HEK293 (cell line): ENCODE data around the gene ALPG.

ENCODE experiments used
- CTCF ChIA-PET: fragments of 350-600 bp; formaldehyde crosslinking; extraction: SDS; loops from one replicate; lab custom pipeline; 2021; ENCODE audit warnings: antibody characterized with exemption; lab: Yijun Ruan, JAX
- POLR2A ChIA-PET: fragments of 300-600 bp; formaldehyde crosslinking; extraction: SDS; loops from one replicate; lab custom pipeline; 2020; ENCODE audit warnings: antibody characterized with exemption, inconsistent platforms; lab: Yijun Ruan, JAX
- H3K27ac ChIP-seq: fragments of 200-500 bp; sonication (Bioruptor generic); 2 replicates; pipeline ENCODE4 v1.5.1; 2014; ENCODE audit warnings: low read depth, low read length, control low read depth, inconsistent platforms; ENCODE audit errors: extremely low read depth
- H3K36me3 ChIP-seq, 2 experiments: fragments of 200-500 bp in 1 of 2; sonication (Bioruptor generic) in 1 of 2; 1 replicate in 1 of 2; 2 replicates in 1 of 2; pipeline ENCODE4 v1.5.1; 2014 to 2017; ENCODE audit warnings: inconsistent platforms in 2 of 2, low read length in 2 of 2; ENCODE audit not compliant: control insufficient read depth in 2 of 2, insufficient read depth in 1 of 2
- H3K4me1 ChIP-seq: fragments of 200-500 bp; sonication (Bioruptor generic); 2 replicates; pipeline ENCODE4 v1.5.1; 2014; ENCODE audit warnings: mild to moderate bottlenecking, low read length, inconsistent platforms; ENCODE audit not compliant: control insufficient read depth, insufficient read depth
- H3K4me3 ChIP-seq: 2 replicates; pipeline ENCODE4 v1.5.1; 2011; ENCODE audit warnings: low read depth, mild to moderate bottlenecking, control low read depth, low read length, moderate library complexity
- H3K9me3 ChIP-seq: fragments of 200-500 bp; sonication (Bioruptor generic); 2 replicates; pipeline ENCODE4 v1.5.1; 2014; ENCODE audit warnings: low read depth, low read length, inconsistent platforms; ENCODE audit not compliant: control insufficient read depth, insufficient read depth
- EGR2 ChIP-seq: fragments of 450-650 bp; formaldehyde crosslinking; IDR thresholded peaks from 2 replicates; pipeline ENCODE4 v1.5.1; 2016; ENCODE audit warnings: low read depth, missing biosample characterization, missing genetic modification characterization
- GLIS2 ChIP-seq: fragments of 450-650 bp; formaldehyde crosslinking; IDR thresholded peaks from 2 replicates; pipeline ENCODE4 v1.5.1; 2016; ENCODE audit warnings: missing biosample characterization, missing genetic modification characterization
- HOXC10 ChIP-seq: sonication (generic); formaldehyde crosslinking; IDR thresholded peaks from 2 replicates; pipeline ENCODE4 v1.8.1; 2023; ENCODE audit warnings: mild to moderate bottlenecking, missing genetic modification reagents
- KLF9 ChIP-seq: fragments of 450-650 bp; formaldehyde crosslinking; IDR thresholded peaks from 2 replicates; pipeline ENCODE4 v1.5.1; 2016; ENCODE audit warnings: missing biosample characterization, missing genetic modification characterization, low read depth
- TCF7L2 ChIP-seq: IDR thresholded peaks from 2 replicates; pipeline ENCODE4 v1.6.1; 2011; ENCODE audit warnings: low read depth, mild to moderate bottlenecking, inconsistent platforms, low read length, moderate library complexity, borderline replicate concordance
- ZNF239 ChIP-seq: fragments of 450-650 bp; formaldehyde crosslinking; IDR thresholded peaks from 2 replicates; pipeline ENCODE4 v1.5.1; 2016; ENCODE audit warnings: missing biosample characterization, missing genetic modification characterization
- ZNF768 ChIP-seq: fragments of 450-650 bp; formaldehyde crosslinking; IDR thresholded peaks from 2 replicates; pipeline ENCODE4 v1.5.1; 2018; ENCODE audit warnings: missing biosample characterization, mild to moderate bottlenecking, missing genetic modification characterization
- ZSCAN30 ChIP-seq: fragments of 450-650 bp; IDR thresholded peaks from 2 replicates; pipeline ENCODE4 v1.5.1; 2018; ENCODE audit warnings: missing biosample characterization, mild to moderate bottlenecking, missing genetic modification characterization, moderate library complexity
- TF ChIP-seq, protein P1 (sequence below): fragments of 450-650 bp; formaldehyde crosslinking; IDR thresholded peaks from 2 replicates; pipeline ENCODE4 v1.5.1; 2016; ENCODE audit warnings: missing biosample characterization, missing genetic modification characterization, borderline replicate concordance
- TF ChIP-seq, protein P2 (sequence below): fragments of 450-650 bp; formaldehyde crosslinking; IDR thresholded peaks from 2 replicates; pipeline ENCODE4 v1.5.1; 2017; ENCODE audit warnings: missing biosample characterization, missing genetic modification characterization
- TF ChIP-seq, protein P3 (sequence below): fragments of 450-650 bp; formaldehyde crosslinking; IDR thresholded peaks from 2 replicates; pipeline ENCODE4 v1.5.1; 2016; ENCODE audit warnings: missing biosample characterization, missing genetic modification characterization
- TF ChIP-seq, protein P4 (sequence below): fragments of 450-650 bp; formaldehyde crosslinking; IDR thresholded peaks from 2 replicates; pipeline ENCODE4 v1.5.1; 2016; ENCODE audit warnings: missing biosample characterization, missing genetic modification characterization

The ALPG gene

DNA sequence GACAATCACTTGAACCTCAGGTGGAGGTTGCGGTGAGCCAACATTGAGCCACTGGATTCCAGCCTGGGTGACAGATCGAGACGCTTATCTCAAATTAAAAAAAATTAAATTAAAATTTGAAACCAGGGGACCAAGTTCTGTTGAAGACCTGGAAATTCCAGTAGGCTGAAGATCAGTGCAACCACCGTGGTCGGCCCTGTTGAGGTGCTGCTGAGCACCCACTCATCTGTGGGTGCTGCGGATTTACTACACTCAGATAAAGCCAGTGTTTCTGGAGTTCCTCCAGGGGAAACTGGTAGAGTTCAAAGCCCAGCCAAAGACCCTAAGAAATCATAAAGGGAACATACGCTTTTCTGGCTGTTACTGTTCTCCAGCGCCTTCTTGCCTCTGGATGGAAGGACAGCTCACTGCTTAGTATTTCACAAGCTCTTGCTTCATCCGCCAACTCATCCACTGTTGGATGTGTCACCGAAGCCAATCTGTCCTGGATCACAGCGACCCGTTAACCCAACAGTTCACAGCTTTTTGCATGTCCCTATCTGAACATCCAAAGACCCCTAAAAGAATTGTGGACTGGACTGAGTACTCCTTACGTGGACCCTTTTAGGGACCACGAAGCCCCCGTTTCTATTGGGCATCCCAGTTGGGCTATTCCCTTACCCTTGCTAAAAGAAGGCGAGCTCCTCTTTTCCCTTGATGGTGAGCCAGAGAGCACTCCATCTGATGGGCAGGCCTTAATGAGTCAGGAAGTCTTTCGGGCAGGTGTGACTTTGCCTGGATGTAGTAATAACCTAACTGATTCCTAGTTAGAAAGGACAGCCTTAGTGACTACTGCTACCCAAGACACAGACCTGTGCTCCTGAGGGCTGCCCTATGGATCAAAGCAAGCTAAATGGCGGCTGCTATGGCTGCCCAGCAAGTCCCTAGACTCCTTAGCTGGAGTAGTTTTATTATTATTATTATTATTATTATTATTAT is 34.1 kb upstream of the ALPG start:
- POLR2A ChIA-PET: no interaction called here
- Histone ChIP-seq H3K9me3 (no peaks in the 10 kb centered on the region), H3K4me1 (no peaks in the 10 kb centered on the region), H3K27ac (no peak overlapping the region), H3K4me3 (no peak overlapping the region)
- TF ChIP-seq GLIS2 (tag by site-specific recombination): no peak
- TF ChIP-seq ZSCAN30 (tag by site-specific recombination): no peak
- TF ChIP-seq ZNF239: no peak
- TF ChIP-seq, protein P1, sequence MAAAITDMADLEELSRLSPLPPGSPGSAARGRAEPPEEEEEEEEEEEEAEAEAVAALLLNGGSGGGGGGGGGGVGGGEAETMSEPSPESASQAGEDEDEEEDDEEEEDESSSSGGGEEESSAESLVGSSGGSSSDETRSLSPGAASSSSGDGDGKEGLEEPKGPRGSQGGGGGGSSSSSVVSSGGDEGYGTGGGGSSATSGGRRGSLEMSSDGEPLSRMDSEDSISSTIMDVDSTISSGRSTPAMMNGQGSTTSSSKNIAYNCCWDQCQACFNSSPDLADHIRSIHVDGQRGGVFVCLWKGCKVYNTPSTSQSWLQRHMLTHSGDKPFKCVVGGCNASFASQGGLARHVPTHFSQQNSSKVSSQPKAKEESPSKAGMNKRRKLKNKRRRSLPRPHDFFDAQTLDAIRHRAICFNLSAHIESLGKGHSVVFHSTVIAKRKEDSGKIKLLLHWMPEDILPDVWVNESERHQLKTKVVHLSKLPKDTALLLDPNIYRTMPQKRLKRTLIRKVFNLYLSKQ: no peak
- TF ChIP-seq, all 188 proteins: peak for 0
- CTCF ChIA-PET: interaction anchor here (0.6 kb wide), 2 partner anchors 157 to 465 kb away, joined by 3 to 4 read pairs; no protein-coding TSS in a partner anchor
- H3K36me3 ChIP-seq: no peaks in the 10 kb centered on the region

DNA sequence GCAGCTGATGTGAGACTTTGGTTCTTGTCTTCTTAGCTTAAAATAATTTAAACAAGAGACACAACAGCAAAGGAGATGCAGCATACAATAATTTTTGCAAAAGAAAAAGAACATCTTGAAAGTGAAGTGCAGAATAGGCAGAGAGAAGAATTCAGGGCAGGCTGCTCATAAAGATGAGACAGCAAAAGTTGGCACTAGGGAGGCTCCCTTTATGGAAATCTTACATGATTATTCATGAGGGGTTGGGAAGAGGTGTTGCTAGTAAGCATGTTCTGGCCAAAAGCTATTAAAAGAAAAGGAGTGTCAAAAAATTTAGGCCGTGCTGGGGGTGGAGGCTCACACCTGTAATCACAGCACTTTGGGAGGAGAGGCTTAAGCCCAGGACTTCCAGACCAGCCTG is 32.3 kb upstream of the ALPG start:
- H3K9me3 ChIP-seq: no peaks in the 10 kb centered on the region
- CTCF ChIA-PET: interaction anchor here (0.7 to 2.3 kb wide), 4 partner anchors 9 to 141 kb away, joined by 3 to 6 read pairs (median 3); no protein-coding TSS in a partner anchor
- TF ChIP-seq HOXC10 (CRISPR knock-in tag) (no peak), ZNF768 (tag by site-specific recombination) (no peak), KLF9 (tag by site-specific recombination) (no peak), TCF7L2 (no peak), EGR2 (tag by site-specific recombination) (no peak)
- TF ChIP-seq, protein P2, sequence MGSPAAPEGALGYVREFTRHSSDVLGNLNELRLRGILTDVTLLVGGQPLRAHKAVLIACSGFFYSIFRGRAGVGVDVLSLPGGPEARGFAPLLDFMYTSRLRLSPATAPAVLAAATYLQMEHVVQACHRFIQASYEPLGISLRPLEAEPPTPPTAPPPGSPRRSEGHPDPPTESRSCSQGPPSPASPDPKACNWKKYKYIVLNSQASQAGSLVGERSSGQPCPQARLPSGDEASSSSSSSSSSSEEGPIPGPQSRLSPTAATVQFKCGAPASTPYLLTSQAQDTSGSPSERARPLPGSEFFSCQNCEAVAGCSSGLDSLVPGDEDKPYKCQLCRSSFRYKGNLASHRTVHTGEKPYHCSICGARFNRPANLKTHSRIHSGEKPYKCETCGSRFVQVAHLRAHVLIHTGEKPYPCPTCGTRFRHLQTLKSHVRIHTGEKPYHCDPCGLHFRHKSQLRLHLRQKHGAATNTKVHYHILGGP (tag by site-specific recombination): no peak
- TF ChIP-seq, protein P3, sequence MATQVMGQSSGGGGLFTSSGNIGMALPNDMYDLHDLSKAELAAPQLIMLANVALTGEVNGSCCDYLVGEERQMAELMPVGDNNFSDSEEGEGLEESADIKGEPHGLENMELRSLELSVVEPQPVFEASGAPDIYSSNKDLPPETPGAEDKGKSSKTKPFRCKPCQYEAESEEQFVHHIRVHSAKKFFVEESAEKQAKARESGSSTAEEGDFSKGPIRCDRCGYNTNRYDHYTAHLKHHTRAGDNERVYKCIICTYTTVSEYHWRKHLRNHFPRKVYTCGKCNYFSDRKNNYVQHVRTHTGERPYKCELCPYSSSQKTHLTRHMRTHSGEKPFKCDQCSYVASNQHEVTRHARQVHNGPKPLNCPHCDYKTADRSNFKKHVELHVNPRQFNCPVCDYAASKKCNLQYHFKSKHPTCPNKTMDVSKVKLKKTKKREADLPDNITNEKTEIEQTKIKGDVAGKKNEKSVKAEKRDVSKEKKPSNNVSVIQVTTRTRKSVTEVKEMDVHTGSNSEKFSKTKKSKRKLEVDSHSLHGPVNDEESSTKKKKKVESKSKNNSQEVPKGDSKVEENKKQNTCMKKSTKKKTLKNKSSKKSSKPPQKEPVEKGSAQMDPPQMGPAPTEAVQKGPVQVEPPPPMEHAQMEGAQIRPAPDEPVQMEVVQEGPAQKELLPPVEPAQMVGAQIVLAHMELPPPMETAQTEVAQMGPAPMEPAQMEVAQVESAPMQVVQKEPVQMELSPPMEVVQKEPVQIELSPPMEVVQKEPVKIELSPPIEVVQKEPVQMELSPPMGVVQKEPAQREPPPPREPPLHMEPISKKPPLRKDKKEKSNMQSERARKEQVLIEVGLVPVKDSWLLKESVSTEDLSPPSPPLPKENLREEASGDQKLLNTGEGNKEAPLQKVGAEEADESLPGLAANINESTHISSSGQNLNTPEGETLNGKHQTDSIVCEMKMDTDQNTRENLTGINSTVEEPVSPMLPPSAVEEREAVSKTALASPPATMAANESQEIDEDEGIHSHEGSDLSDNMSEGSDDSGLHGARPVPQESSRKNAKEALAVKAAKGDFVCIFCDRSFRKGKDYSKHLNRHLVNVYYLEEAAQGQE (tag by site-specific recombination): no peak
- TF ChIP-seq, protein P4, sequence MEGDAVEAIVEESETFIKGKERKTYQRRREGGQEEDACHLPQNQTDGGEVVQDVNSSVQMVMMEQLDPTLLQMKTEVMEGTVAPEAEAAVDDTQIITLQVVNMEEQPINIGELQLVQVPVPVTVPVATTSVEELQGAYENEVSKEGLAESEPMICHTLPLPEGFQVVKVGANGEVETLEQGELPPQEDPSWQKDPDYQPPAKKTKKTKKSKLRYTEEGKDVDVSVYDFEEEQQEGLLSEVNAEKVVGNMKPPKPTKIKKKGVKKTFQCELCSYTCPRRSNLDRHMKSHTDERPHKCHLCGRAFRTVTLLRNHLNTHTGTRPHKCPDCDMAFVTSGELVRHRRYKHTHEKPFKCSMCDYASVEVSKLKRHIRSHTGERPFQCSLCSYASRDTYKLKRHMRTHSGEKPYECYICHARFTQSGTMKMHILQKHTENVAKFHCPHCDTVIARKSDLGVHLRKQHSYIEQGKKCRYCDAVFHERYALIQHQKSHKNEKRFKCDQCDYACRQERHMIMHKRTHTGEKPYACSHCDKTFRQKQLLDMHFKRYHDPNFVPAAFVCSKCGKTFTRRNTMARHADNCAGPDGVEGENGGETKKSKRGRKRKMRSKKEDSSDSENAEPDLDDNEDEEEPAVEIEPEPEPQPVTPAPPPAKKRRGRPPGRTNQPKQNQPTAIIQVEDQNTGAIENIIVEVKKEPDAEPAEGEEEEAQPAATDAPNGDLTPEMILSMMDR (tag by site-specific recombination): no peak
- TF ChIP-seq, all 188 proteins: peak for 0
- H3K36me3 ChIP-seq: no peaks in the 10 kb centered on the region
- POLR2A ChIA-PET: no interaction called here
- H3K4me3 ChIP-seq: no peak overlapping the region
- no peaks in the 10 kb centered on the region for H3K4me1 ChIP-seq
- H3K27ac ChIP-seq: no peak overlapping the region
